ENCODE data around the gene MYH14. TPM values are rescaled to one million over a fixed set of nuclear protein-coding genes. Genes with fewer than 3 reads are reported as not detected.

Gene MYH14
- total and polyA plus RNA-seq, 9 of the 15 experiments (the other 6 are each of a cell fraction or from before 2014, with no cell fraction given): 0.04 to 0.86 (median 0.19) TPM; not detected in 2

GRCh38 chr19:50333235-50333736 lies 129.9 kb downstream of the MYH14 start (continued):
- TF ChIP-seq HES1 (IDR thresholded peaks at IDR 0.05; ENCODE audit: low read depth): peak; percentile 52; the same call in 1 of the 2 replicates
- no peak for TF ChIP-seq GABPB1 (CRISPR knock-in tag; IDR thresholded peaks at IDR 0.05)
- TF ChIP-seq NR4A1 (CRISPR knock-in tag; IDR thresholded peaks at IDR 0.05): no peak
- no peak for TF ChIP-seq NR4A1 (tag; IDR thresholded peaks at IDR 0.05)
- peak; percentile 71 for TF ChIP-seq NCOR1 (IDR thresholded peaks at IDR 0.05)
- peak; percentile 60 for TF ChIP-seq FOXP4 (CRISPR knock-in tag; IDR thresholded peaks at IDR 0.05; ENCODE audit: borderline replicate concordance)
- peak; percentile 7 for TF ChIP-seq NEUROD1 (IDR thresholded peaks at IDR 0.05; ENCODE audit: borderline replicate concordance, low read depth, low read length, partially characterized antibody)
- peak; percentile 72 for TF ChIP-seq VEZF1 (CRISPR knock-in tag; IDR thresholded peaks at IDR 0.05)
- peak; percentile 26; the same call in 1 of the 2 replicates for TF ChIP-seq JUND (IDR thresholded peaks at IDR 0.05; ENCODE audit: borderline replicate concordance, low read depth, low read length)
- no peak for TF ChIP-seq JUND (tag; IDR thresholded peaks at IDR 0.05; ENCODE audit: borderline replicate concordance, low read depth, low read length)
- TF ChIP-seq ZNF766 (CRISPR knock-in tag; conservative IDR thresholded peaks at IDR 0.05): peak; percentile 84
- TF ChIP-seq CHD4 (IDR thresholded peaks at IDR 0.05; ENCODE audit: insufficient read depth, insufficient replicate concordance, low read depth, low read length, poor library complexity, severe bottlenecking): peak; percentile 82
- peak; percentile 86 for TF ChIP-seq HMGN3 (IDR thresholded peaks at IDR 0.05; ENCODE audit: borderline replicate concordance, extremely low read depth, insufficient read length, low read depth, low read length)
- peak; percentile 13 to 69; a peak in 2 of 4 replicates for TF ChIP-seq SIN3A (IDR thresholded peaks at IDR 0.05; ENCODE audit: borderline replicate concordance in 2 of 2, control insufficient read depth in 1 of 2, low read depth in 2 of 2, low read length in 2 of 2)
- TF ChIP-seq NR0B1 (IDR thresholded peaks at IDR 0.05; ENCODE audit: partially characterized antibody): no peak
- TF ChIP-seq ZNF395 (CRISPR knock-in tag; IDR thresholded peaks at IDR 0.05): peak; percentile 83
- TF ChIP-seq CBFA2T3 (IDR thresholded peaks at IDR 0.05): peak; percentile 10; the same call in 1 of the 2 replicates
- peak; percentile 86 for TF ChIP-seq SP1 (CRISPR knock-in tag; IDR thresholded peaks at IDR 0.05)
- no peak for TF ChIP-seq FIP1L1 (IDR thresholded peaks at IDR 0.05; ENCODE audit: low read depth, low read length, poor library complexity, severe bottlenecking)
- no peak for TF ChIP-seq DACH1 (IDR thresholded peaks at IDR 0.05; ENCODE audit: partially characterized antibody)
- TF ChIP-seq EGR1 (conservative IDR thresholded peaks at IDR 0.05): peak; percentile 100

Data from K562 (cell line).